ENCODE data around the gene BBC3.
A peak's percentile ranks its signal among the peaks of the same experiment; 100 is the strongest.
"Not testable (repeated sequence)": the region's sequence is repeated elsewhere in the genome, so short reads cannot be mapped to it uniquely, and the experiment has no call there.

BBC3 gene

GRCh38 chr19:47258895-47259555 lies 28.0 kb upstream of the BBC3 start:
- DNase-seq (ENCODE audit: extremely low spot score, insufficient read length, low read depth) (no peak), FAIRE-seq (no peak)

GRCh38 chr19:47258434-47258833 lies 27.4 kb upstream of the BBC3 start:
- no peak for FAIRE-seq
- DNase-seq (ENCODE audit: extremely low spot score, insufficient read length, low read depth), result no peak

- FAIRE-seq (no peak), DNase-seq (ENCODE audit: extremely low spot score, insufficient read length, low read depth) (no peak)
Observed at GRCh38 chr19:47257411-47258169, 26.6 kb upstream of the BBC3 start.

GRCh38 chr19:47256693-47257410 lies 25.9 kb upstream of the BBC3 start:
- peak; percentile 94 for DNase-seq (ENCODE audit: extremely low spot score, insufficient read length, low read depth)
- peak; percentile 100 for FAIRE-seq

DNA sequence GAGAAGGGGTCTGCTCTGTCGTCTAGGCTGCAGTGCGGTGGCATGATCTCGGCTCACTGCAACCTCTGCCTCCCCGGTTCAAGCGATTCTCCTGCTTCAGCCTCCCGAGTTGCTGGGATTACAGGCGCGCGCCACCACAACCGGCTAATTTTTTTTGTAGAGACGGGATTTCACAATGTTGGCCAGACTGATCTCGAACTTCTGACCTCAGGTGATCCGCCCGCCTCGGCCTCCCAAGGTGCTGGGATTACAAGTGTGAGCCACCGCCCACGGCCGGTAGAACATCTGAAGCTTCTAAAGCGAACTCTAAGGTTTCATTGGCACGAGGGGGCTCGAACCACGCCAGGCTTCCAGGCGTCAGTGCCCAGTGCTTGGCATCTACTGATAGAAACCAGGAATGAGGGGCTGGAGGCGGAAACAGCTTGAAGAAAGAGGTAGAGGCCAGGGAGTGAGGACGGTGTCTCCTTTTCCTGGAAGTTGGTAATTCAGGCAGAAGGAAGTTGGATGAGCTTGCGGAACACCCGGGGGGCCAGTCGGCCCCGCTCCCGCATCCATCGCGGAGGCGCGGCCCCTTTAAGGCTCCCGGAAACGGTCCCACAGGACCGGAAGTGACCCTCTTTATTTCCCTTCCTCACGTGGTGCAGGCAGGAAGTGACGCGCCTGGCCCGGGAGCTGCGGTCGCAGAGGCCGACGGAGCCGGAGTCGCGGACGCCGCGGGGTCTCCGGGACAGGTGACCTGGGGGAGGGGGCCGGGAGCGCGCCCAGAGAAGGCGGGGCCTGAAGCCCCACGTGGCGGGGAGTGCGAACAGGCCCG lies 25.1 kb upstream of the BBC3 start, which contains the start of gene CCDC9:
Gene CCDC9, plus strand, starts transcription at position 647 of the 814 bp plus-strand sequence. CDS start 1,876 bp downstream, outside the sequence.
- FAIRE-seq, result no peak

DNA sequence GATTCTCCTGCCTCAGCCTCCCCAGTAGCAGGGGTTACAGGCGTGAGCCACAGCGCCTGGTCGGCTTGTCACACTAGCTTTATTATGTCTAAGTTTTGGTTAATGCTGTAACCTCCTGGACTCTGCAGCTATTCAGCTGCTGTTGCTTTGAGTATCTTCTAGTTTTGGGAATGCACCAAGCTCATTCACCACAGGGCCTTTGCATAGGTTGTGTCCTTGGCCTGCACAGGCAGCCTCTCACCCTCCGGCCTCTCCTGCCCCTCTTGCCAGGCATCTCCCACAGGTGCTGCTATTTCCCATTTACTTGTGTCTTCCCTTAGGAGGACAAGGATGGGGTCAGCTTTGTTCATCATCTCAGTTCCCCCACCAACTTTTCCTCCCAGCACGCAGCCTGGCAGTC lies 23.0 kb upstream of the BBC3 start:
- FAIRE-seq (no peak), DNase-seq (ENCODE audit: extremely low spot score, insufficient read length, low read depth) (no peak)

More for the DNA sequence above, 25.1 kb upstream of the BBC3 start, which contains the start of gene CCDC9:
- DNase-seq (ENCODE audit: extremely low spot score, insufficient read length, low read depth), result peak; percentile 88

- no peak for DNase-seq (ENCODE audit: extremely low spot score, insufficient read length, low read depth)
Observed at GRCh38 chr19:47253467-47253881, 22.5 kb upstream of the BBC3 start.

GRCh38 chr19:47253016-47253415 lies 22.0 kb upstream of the BBC3 start:
- FAIRE-seq; DNase-seq (ENCODE audit: extremely low spot score, insufficient read length, low read depth): not testable (repeated sequence)

More at GRCh38 chr19:47253467-47253881, 22.5 kb upstream of the BBC3 start:
- FAIRE-seq, result no peak

DNA sequence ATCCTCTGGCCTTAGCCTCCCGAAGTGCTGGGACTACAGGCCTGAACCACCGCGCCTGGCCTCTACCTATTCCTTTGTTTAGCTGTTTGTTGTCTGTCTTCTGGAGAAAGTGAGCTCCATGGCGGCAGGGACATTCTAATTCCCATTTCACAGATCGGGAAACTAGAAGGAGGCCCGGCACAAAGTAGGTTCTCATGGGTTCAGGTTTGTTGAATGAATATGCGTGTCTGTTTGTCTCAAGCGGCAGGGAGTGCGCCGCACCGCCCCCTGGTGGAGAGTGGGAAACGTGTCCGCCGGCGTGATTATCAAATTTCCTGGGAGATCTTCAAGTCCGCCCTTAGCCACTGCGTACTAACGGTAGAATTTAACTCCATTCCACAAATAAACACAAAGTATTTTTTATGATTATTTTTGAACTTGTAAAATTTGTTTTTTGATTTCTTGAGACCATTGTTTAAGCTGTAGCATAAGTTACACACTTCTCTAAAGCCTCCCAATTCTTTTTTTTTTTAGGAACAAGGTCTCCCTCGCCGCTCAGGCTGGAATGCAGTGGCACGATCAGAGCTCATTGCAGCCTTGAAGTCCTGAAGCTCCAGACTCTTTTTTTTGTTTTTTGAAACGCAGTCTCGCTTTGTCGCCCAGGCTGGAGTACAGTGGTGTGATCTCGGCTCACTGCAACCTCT lies 16.4 kb upstream of the BBC3 start:
- DNase-seq (ENCODE audit: extremely low spot score, insufficient read length, low read depth) (no peak), FAIRE-seq (no peak)

- DNase-seq (ENCODE audit: extremely low spot score, insufficient read length, low read depth) (no peak), FAIRE-seq (peak; percentile 70)
Observed at GRCh38 chr19:47243776-47244547, 13.0 kb upstream of the BBC3 start.

GRCh38 chr19:47243364-47243775 lies 12.4 kb upstream of the BBC3 start:
- DNase-seq (ENCODE audit: extremely low spot score, insufficient read length, low read depth) (no peak), FAIRE-seq (no peak)

DNA sequence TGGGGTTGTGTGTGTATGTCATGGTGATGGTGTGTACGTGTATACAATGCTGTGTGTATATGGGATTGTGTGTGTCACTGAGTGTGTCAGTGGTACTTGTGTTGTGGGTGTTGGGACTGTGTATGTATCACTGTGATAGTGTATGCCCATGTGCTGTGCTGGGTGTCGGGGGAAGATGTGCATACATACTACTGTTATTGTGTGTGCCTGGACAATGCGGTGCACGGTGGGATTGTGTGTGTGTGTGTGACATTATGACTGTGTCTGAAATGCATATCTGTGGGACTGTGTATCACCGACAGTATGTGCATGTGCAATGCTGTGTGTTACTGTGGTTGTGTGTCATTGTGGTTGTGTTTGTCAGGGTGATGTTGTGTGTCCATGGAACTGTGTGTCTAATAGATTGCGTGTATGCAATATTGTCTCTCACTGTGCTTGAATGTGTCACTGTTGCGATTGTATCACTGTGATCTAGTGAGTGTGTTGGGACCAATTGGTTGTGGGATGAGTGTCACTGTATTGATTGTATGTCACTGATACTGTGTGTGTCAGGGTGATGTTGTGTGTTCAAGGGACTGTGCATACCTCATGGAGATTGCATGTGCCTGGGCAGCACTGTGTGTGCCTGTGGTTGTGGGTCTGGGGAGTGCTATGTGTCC lies 11.0 kb upstream of the BBC3 start:
- DNase-seq (ENCODE audit: extremely low spot score, insufficient read length, low read depth), result no peak
- no peak for FAIRE-seq

DNA sequence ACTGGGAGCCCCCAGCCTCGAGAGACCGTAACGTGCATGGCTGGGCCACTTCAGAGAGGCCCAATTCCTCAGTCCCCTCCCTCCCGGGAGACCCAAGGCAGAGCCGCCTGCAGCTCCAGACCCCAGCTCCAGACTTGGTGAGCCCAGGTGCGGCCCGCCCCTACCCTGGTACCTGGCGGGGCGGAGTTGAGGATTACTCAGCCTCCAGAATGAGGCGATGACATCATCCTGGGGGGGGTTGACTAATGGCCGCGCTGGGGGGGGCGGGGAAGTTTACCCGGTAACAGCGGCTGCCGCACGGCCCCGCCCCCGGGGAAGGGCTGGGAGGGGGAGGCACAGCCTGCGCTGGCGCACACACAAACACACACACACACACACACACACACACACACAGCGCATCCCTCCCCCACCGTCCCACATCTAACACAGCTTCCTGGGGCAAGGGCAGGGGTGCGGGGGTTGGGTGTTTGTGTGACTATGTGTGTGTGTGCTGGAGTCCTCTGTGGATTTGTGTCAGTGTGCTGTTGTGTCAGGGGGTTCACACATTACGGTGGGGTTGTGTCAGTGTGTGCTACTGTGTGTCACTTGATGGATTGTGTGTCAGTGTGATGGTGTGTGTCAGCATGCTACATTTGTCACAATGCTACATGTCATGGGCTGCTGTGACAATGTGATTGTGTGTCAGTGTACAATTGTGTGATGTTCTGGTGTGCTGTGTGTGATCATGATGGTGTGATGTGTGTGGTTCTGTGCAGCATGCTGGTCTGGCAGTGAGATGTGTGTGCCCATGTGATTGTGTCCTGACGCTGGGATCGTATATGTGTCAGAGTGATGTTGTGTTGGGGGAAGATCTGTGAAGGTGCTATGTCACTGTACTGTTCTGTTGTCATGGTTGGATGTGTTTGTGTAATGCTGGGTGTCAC lies 10.3 kb upstream of the BBC3 start:
- FAIRE-seq, result no peak
- no peak for DNase-seq (ENCODE audit: extremely low spot score, insufficient read length, low read depth)

DNA sequence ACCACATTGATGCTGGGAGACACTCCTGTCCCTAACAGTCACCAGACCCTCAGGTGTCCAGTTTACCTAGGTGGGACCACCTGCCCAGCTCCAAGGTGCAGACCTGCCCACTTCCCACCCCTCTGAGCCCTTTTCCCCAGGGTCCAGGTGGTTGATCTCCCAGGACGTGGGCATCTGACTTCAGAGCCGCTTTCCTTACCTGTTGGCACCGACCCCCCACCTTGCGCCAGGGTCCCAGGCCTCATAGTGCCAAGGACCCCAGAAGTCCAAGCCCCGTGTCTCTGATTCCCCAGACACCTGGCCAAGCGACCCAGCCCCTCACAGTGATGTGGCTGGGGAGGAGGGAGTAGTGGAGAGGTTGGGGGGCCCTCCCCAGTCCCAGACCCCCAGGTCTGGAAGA lies 9.6 kb upstream of the BBC3 start:
- FAIRE-seq (no peak), DNase-seq (ENCODE audit: extremely low spot score, insufficient read length, low read depth) (no peak)

- FAIRE-seq, result no peak
- no peak for DNase-seq (ENCODE audit: extremely low spot score, insufficient read length, low read depth)
Observed at GRCh38 chr19:47239610-47240296, 8.8 kb upstream of the BBC3 start.

DNA sequence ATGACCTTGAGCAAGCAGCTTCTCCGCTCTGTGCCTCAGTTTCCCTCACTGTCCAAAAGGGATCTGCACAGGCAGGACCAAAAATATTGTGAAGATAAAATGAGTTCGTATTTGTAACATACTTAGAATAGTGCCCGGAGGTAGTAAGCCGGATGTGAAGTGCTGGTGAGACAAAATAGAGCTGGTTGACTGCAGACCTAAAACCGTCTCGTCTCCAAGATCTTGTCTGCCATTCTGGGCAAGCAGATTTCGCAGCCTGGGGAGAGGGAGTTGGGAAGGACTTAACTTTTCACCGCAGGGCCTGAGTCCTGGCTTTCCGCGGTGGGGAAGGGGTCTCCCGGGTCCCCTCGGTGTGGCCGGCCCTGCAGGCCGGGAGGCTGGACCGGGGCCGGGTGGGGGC lies 8.2 kb upstream of the BBC3 start:
- DNase-seq (ENCODE audit: extremely low spot score, insufficient read length, low read depth), result no peak
- no peak for FAIRE-seq
